SIG-M5 treated with dmso at 0.1 percent for 504 hours (cell line): ENCODE data around the gene CNOT10.
"Not testable (repeated sequence)": the region's sequence is repeated elsewhere in the genome, so short reads cannot be mapped to it uniquely, and the experiment has no call there.

Experiments used
- DNase-seq: peaks from one replicate; lab custom pipeline; 2025; ENCODE audit not compliant: unreplicated experiment; lab: John Stamatoyannopoulos, UW

Gene CNOT10

DNA sequence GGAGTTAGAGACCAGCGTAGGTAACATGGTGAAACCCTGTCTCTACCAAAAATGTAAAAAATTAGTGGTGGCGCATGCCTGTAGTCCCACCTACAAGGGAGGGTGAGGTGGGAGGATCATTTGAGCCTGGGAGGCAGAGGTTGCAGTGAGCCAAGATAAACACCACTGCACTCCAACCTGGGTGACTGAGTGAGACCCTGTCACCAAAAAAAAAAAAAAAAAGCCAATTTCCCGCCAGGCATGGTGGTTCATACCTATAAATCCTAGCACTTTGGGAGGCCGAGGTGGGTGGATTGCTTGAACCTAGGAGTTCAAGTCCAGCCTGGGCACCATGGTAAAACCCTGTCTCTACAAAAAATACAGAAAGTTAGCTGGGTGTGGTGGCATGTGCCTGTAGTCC is 6.9 kb downstream of the CNOT10 start:
- no peak for DNase-seq

DNA sequence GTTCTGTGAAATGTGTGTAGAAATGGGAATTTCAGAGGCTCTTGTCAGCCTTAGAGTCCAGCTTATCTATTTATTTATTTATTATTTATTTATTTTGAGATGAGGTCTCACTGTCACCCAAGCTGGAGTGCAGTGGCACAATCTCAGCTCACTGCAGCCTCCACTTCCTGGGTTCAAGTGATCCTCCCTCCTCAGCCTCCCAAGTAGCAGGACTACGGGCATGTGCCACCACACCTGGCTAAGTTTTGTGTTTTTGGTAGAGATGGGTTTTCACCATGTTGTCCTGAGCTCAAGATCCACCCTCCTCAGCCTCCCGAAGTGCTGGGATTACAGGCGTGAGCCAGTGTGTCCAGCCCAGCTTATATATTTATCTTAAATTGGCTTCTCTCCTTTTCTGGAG is 11.5 kb downstream of the CNOT10 start:
- DNase-seq = no peak

DNA sequence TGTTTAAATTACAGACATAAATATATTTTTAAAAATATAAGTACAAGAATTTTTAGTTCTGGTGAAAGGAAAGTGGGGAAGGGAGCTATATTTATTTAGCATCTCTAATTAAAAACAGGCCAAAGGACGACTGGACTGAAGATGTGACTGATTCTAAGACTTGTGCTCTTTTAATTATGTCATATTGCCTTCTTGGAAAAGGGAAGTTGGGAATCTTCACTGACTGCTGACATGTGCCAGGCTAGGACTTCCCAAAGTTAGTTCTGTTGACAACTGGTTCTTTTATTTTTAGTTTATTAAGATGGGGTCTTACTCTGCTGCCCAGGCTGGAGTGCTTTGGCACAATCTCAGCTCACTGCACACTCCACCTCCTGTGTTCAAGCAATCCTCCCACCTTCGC is 13.5 kb downstream of the CNOT10 start:
- no peak for DNase-seq

DNA sequence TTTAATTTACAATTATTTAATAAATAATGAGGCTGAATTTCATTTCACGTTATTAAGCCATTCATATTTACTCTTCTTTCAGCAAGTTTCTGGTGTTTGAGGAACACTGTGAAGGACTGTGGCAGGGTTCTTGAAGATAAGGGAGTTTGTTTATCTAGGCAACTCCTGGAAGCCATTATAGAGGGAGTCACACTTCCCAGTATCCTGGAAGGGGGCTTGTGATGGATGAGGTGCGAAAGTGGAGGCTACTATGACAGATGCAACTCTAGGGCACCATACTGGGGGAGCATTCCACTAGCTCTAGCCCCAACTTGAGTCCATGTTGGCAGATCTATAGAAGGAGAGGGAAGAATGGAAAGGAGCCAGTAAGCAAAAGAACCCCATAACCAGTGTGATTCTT is 14.4 kb downstream of the CNOT10 start:
- DNase-seq = no peak

GRCh38 chr3:32700244-32700643 is 15.3 kb downstream of the CNOT10 start:
- no peak for DNase-seq

- no peak for DNase-seq
Observed at GRCh38 chr3:32703491-32703972, 18.5 kb downstream of the CNOT10 start.

- no peak for DNase-seq
Observed at GRCh38 chr3:32705232-32705631, 20.2 kb downstream of the CNOT10 start.

DNA sequence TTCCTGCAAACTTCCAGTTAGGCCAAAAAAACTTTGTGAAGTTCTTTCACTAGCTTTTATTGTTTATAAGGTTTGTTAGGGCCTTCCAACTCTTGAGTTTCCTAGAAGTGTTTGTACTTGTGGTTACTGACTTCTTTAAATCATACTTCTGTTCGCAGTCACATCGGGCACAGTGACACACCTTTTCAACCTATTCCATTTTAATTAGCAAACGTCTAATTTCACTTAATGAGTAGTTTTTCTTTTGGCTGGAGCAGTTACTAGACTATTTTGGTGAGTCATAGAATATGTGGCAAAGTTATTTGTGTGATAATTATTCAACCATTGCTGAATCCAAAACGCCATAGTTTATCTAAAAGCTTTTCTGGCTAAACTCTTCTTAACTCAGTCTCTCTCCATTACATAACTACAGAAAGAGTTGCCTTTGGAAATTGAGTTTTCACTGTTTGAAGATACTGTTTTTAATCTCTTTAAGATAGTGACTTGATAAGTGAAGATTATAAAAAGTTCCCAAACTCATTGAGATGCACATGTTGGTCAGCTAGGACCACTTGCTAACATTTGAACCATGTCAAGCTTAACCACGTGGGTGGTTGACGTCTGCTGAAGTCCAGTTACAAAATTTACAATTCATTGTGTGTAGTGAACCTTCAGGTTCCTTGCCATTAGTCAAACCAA is 21.5 kb downstream of the CNOT10 start:
- no peak for DNase-seq

GRCh38 chr3:32707026-32707370 is 22.0 kb downstream of the CNOT10 start:
- no peak for DNase-seq

DNA sequence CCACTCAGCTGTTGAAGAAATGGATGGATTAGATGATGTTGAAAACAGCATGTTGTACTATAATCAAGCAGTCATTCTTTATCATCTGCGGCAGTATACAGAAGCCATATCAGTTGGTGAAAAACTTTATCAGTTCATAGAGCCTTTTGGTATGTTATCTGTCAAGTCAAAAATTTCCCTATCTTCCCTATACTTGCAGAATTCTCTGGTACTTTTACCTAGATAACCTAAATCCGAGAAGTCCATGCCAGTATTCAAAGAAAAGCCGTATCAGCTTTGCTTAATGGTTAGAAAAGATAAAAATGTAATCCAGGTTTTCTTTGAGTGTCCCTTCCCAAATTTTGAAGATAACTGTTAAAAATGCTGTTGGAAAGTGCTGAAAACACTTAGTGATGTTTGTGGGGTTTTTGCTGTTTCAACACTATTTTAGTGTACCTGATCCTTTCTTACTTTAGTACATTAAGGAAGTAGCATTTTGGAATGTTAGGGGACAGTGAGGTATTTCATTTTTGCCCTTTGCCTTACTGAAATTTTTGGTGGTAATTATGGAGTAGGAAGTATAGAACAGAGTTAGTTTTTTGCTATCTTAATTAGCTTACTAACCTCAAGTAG is 23.8 kb downstream of the CNOT10 start:
- DNase-seq = no peak

GRCh38 chr3:32709346-32709745 is 24.4 kb downstream of the CNOT10 start:
- DNase-seq = no peak

DNA sequence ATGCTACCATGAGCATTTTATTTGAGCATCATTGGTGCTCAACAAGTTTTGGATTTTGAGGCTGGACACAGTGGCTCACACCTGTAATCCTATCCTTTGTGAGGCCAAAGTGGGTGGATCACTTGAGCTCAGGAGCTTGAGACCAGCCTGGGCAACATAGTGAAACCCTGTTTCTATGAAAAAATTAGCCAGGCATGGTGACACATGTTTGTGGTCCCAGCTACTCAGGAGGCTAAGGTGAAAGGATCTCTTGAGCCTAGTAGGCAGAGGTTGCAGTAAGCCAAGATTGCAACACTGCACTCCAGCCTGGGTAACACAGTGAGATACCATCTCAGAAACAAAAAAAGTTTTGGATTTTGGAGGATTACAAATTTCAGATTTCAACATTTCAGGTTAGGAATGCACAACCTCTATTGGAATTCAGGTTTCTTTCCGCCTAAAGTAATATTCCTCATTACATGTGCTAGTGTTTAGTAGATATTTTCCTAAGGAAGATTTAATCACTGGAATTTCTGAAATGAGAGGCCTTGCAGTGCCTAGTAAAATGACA is 27.6 kb downstream of the CNOT10 start:
- no peak for DNase-seq

DNA sequence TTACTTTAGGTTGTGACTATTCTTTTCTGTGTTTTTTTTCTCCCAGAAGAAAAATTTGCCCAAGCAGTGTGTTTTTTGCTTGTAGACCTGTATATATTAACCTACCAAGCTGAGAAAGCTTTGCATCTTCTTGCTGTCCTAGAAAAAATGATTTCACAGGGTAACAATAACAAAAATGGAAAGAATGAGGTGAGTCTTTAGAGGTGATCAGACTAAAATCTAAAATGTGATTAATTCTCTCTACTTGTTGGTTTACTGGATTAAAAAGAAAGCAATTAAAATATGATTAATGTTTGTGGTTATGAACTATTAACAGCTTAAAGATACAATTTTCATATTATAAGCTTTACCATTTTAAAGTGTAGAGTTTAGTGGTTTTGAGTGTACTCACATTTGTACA is 28.2 kb downstream of the CNOT10 start:
- DNase-seq = no peak

GRCh38 chr3:32719335-32719734 is 34.3 kb downstream of the CNOT10 start:
- no peak for DNase-seq

GRCh38 chr3:32719931-32720330 is 34.9 kb downstream of the CNOT10 start:
- no peak for DNase-seq

- DNase-seq = no peak
Observed at GRCh38 chr3:32725721-32726120, 40.7 kb downstream of the CNOT10 start.

- peak; percentile 53 for DNase-seq
Observed at GRCh38 chr3:32733631-32734229, 48.7 kb downstream of the CNOT10 start.

DNA sequence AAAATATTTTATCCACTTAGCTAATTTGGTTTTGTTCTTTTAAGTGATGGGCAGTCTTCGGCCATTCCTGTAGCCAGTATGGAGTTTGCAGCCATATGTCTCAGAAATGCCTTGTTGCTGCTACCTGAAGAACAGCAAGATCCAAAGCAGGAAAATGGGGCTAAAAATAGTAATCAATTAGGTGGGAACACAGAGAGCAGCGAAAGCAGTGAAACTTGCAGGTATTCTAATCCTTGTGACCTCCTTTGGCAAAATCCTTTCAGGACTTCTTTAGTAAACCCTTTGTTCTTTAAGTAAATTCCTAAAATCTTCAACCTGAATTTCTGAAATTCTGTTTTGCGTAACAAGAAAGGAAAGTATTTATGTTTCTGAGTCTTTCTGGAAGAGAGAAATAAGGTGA is 49.8 kb downstream of the CNOT10 start:
- no peak for DNase-seq

DNA sequence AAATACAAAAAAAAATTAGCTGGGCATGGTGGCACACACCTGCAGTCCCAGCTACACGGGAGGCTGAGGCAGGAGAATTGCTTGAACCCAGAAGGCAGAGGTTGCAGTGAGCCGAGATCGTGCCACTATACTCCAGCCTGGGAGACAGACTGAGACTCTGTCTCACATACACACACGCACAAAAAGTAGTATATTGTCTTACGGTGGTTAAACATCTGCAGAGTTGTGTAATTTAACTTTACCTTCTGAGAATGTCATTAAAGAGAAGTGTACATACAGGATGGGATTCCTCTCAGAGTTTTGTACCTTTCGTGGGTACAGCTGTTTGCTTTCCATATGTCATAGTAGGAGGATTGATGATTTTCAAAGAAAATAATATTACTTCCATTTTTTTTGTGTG is 58.5 kb downstream of the CNOT10 start:
- not testable (repeated sequence) for DNase-seq

DNA sequence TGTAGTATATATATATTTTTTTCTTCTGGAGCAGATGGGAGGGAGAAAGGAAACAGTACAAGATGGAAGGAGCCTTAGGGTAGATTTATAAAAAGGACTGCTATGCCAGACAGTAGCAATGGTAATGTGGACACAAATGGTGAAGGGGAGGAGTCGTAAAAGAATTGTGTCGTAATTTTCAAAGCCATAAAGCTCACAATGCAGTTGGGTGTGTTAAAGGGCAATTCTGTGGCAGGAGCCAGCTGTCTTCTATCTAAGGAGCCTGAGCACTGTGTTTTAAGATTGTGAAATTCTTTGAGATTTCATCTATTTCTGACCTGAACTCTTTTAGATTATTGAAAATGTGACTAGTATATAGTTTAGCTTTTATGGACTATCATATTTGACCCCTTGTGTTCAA is 58.9 kb downstream of the CNOT10 start:
- peak; percentile 91 for DNase-seq

- DNase-seq = no peak
Observed at GRCh38 chr3:32751377-32751776, 66.4 kb downstream of the CNOT10 start.

GRCh38 chr3:32755761-32756160 is 70.8 kb downstream of the CNOT10 start:
- no peak for DNase-seq
